HepG2 (cell line): Measurements from ENCODE around the gene AVPR2. TPM values are rescaled to one million over a fixed set of nuclear protein-coding genes. Genes with fewer than 3 reads are reported as not detected.

Experiments used
- ATAC-seq: fragments of 200-7000 bp; cut with Tn5 transposase; 3 replicates; pipeline ENCODE4 v1.9.1; 2020; ENCODE audit warnings: mild to moderate bottlenecking, moderate library complexity
- BruUV-seq: library from RNA; stranded (reverse); fragments of 400-500 nt; replicated peaks from 2 replicates; lab custom pipeline; 2021; lab: Mats Ljungman, UMichigan
- CTCF ChIA-PET: fragments of 300-600 bp; formaldehyde crosslinking; extraction: SDS; loops from one replicate; lab custom pipeline; 2021; ENCODE audit warnings: low total read pairs, inconsistent platforms, low intra/inter-chr PET ratio; lab: Yijun Ruan, JAX
- POLR2A ChIA-PET: fragments of 350-600 bp; sonication (Branson Sonifier 250); formaldehyde crosslinking; loops from one replicate; lab custom pipeline; 2020; ENCODE audit warnings: antibody characterized with exemption, inconsistent platforms; lab: Yijun Ruan, JAX
- DNase-seq: peaks from one replicate; pipeline ENCODE4 v3.0.0-alpha.2; 2015; ENCODE audit warnings: low spot score
- FAIRE-seq: peaks from 3 replicates; lab custom pipeline; 2011; peaks lifted over from hg19 to GRCh38; lab: Jason Lieb, UNC
- H2AFZ ChIP-seq: one replicate; pipeline ENCODE4 v1.6.1; 2011; ENCODE audit warnings: low read length, inconsistent platforms
- H3K27ac ChIP-seq: fragments of 300-600 bp; 3 replicates; pipeline ENCODE4 v1.8.0; 2011; ENCODE audit warnings: mixed run types, mild to moderate bottlenecking, mixed read lengths, low read length, inconsistent platforms; ENCODE audit not compliant: insufficient read depth; ENCODE audit errors: extremely low read length
- H3K27me3 ChIP-seq, 2 experiments: fragments of 200-600 bp in 1 of 2; 2 replicates in 1 of 2; 3 replicates in 1 of 2; pipeline versions ENCODE4 v1.6.0 to v1.8.0; 2011; ENCODE audit warnings: low read length in 2 of 2, mild to moderate bottlenecking in 2 of 2, moderate library complexity in 2 of 2, inconsistent platforms in 1 of 2; ENCODE audit not compliant: insufficient read depth in 2 of 2, control insufficient read depth in 1 of 2
- H3K36me3 ChIP-seq, 2 experiments: fragments of 200-600 bp in 1 of 2; replicated peaks in 1 of 2; 2 replicates in 1 of 2; 3 replicates in 1 of 2; pipeline versions ENCODE4 v1.5.1 to v1.8.0; 2011; ENCODE audit warnings: low read length in 2 of 2, inconsistent platforms in 1 of 2; ENCODE audit not compliant: insufficient read depth in 2 of 2, control insufficient read depth in 1 of 2
- H3K4me1 ChIP-seq: 2 replicates; pipeline ENCODE4 v1.5.1; 2012; ENCODE audit warnings: low read length, inconsistent platforms; ENCODE audit not compliant: insufficient read depth
- H3K4me2 ChIP-seq: 2 replicates; pipeline ENCODE4 v1.6.0; 2011; ENCODE audit warnings: low read depth, low read length, inconsistent platforms
- H3K4me3 ChIP-seq, 3 experiments: fragments of 200-600 bp in 1 of 3; sonication (generic), shearing (Covaris generic) in 1 of 3; replicated peaks in 1 of 3; 2 replicates each; pipeline ENCODE4 v1.5.1; 2011 to 2016; ENCODE audit warnings: low read length in 3 of 3, inconsistent platforms in 2 of 3, low read depth in 2 of 3, mild to moderate bottlenecking in 2 of 3, control low read depth in 1 of 3, mixed read lengths in 1 of 3; ENCODE audit not compliant: insufficient read depth in 1 of 3
- H3K79me2 ChIP-seq: one replicate; pipeline ENCODE4 v1.6.1; 2011; ENCODE audit warnings: low read length, inconsistent platforms; ENCODE audit not compliant: insufficient read depth
- H3K9ac ChIP-seq: 2 replicates; pipeline ENCODE4 v1.6.0; 2011; ENCODE audit warnings: mild to moderate bottlenecking, low read depth, low read length, inconsistent platforms; ENCODE audit not compliant: insufficient read depth
- H3K9me3 ChIP-seq: 2 replicates; pipeline ENCODE4 v1.5.1; 2012; ENCODE audit warnings: mild to moderate bottlenecking, low read length
- H4K20me1 ChIP-seq: 2 replicates; pipeline ENCODE4 v1.6.0; 2011; ENCODE audit warnings: inconsistent platforms, mild to moderate bottlenecking, low read length, moderate library complexity; ENCODE audit not compliant: insufficient read depth
- GMEB2 ChIP-seq: IDR thresholded peaks from 2 replicates; pipeline ENCODE4 v1.6.1; 2016; ENCODE audit warnings: missing biosample characterization, missing genetic modification reagents, low read depth
- HMGXB3 ChIP-seq: sonication (generic); formaldehyde crosslinking; IDR thresholded peaks from 2 replicates; pipeline ENCODE4 v1.4.0; 2020; ENCODE audit warnings: missing genetic modification reagents, borderline replicate concordance
- IRF1 ChIP-seq: sonication (generic); formaldehyde crosslinking; IDR thresholded peaks from 2 replicates; pipeline ENCODE4 v1.4.0; 2020; ENCODE audit warnings: low read depth, mild to moderate bottlenecking, missing genetic modification reagents
- JDP2 ChIP-seq: sonication (generic); formaldehyde crosslinking; IDR thresholded peaks from 2 replicates; pipeline ENCODE4 v1.8.1; 2022; ENCODE audit warnings: missing genetic modification reagents, borderline replicate concordance
- NCOA1 ChIP-seq: sonication (generic); formaldehyde crosslinking; IDR thresholded peaks from 2 replicates; pipeline ENCODE4 v1.9.0; 2021; ENCODE audit warnings: missing genetic modification reagents
- NR3C1 ChIP-seq: sonication (generic); formaldehyde crosslinking; IDR thresholded peaks from 2 replicates; pipeline ENCODE4 v1.4.0; 2020; ENCODE audit warnings: missing genetic modification reagents
- SRF ChIP-seq: IDR thresholded peaks from 2 replicates; pipeline ENCODE4 v1.6.1; 2011; ENCODE audit warnings: mild to moderate bottlenecking, low read depth, low read length, moderate library complexity
- UBTF ChIP-seq: sonication (generic); formaldehyde crosslinking; IDR thresholded peaks from 2 replicates; pipeline ENCODE4 v1.4.0; 2020; ENCODE audit warnings: mild to moderate bottlenecking, missing genetic modification reagents
- XRCC5 ChIP-seq: fragments of 200-400 bp; formaldehyde crosslinking; optimal IDR thresholded peaks from 2 replicates; pipeline ENCODE3; 2017; ENCODE audit warnings: mild to moderate bottlenecking, low read length
- ZBTB8A ChIP-seq: sonication (generic); formaldehyde crosslinking; IDR thresholded peaks from 2 replicates; pipeline ENCODE4 v1.4.0; 2020; ENCODE audit warnings: mild to moderate bottlenecking, low read depth, missing genetic modification reagents, borderline replicate concordance
- ZFP1 ChIP-seq: IDR thresholded peaks from 2 replicates; pipeline ENCODE4 v1.6.1; 2016
- ZNF432 ChIP-seq: sonication (generic); formaldehyde crosslinking; IDR thresholded peaks from 2 replicates; pipeline ENCODE4 v1.5.0; 2020; ENCODE audit warnings: missing genetic modification reagents, mild to moderate bottlenecking, borderline replicate concordance
- ZNF44 ChIP-seq: sonication (generic); formaldehyde crosslinking; IDR thresholded peaks from 2 replicates; pipeline ENCODE4 v1.5.1; 2020; ENCODE audit warnings: mild to moderate bottlenecking, missing genetic modification reagents
- ZNF496 ChIP-seq: sonication (generic); formaldehyde crosslinking; IDR thresholded peaks from 2 replicates; pipeline ENCODE4 v1.8.1; 2023; ENCODE audit warnings: mild to moderate bottlenecking, moderate library complexity, missing genetic modification reagents; ENCODE audit not compliant: insufficient replicate concordance
- ZNF670 ChIP-seq: sonication (generic); formaldehyde crosslinking; IDR thresholded peaks from 2 replicates; pipeline ENCODE4 v1.8.0; 2022; ENCODE audit warnings: mild to moderate bottlenecking, missing genetic modification reagents, borderline replicate concordance
- WGBS: methylation state at CpG from one replicate; pipeline ENCODE4 v1.1.6; 2017; ENCODE audit warnings: low lambda C conversion rate; 5-methylcytosine and 5-hydroxymethylcytosine counted together
- in situ Hi-C: cut with HindIII; loops from 2 replicates; pipeline ENCODE4 v1.10.0; 2017; ENCODE audit warnings: low pct_unique_long_range_greater_than_20kb; ENCODE audit not compliant: extremely low pct_ligation_motif_present
- intact Hi-C: fragments of 100-400 bp; cut with micrococcal nuclease; formaldehyde crosslinking; loops from one replicate; pipeline ENCODE4 v1.10.0; 2022; ENCODE audit not compliant: unreplicated experiment
- polyA plus RNA-seq, 8 experiments: library from polyadenylated mRNA; depleted of rRNA in 3 of 8; stranded (reverse) in 7 of 8; unstranded in 1 of 8; fragments of >200 nt; fragmentation: Illumina TruSeq in 4 of 8; extraction: Trizol in 4 of 8; gene quantifications; 2 replicates each; pipeline versions ENCODE4 v1.2.1 to v1.2.3, GENCODE V29; 2011 to 2016; ENCODE audit warnings: low read depth in 4 of 8, missing spikeins in 1 of 8, mixed read lengths in 1 of 8; ENCODE audit not compliant: insufficient read depth in 1 of 8
- total RNA-seq, 5 experiments: library from RNA; depleted of rRNA; stranded (reverse); fragments of >200 nt; fragmentation: Illumina TruSeq; extraction: Trizol; gene quantifications; 2 replicates each; pipeline ENCODE4 v1.2.3, GENCODE V29; 2016; ENCODE audit warnings: low read depth in 1 of 5

AVPR2 gene
- total and polyA plus RNA-seq, 2 of the 13 experiments (the other 11 are each of a cell fraction or from before 2014, with no cell fraction given): not detected

- TF ChIP-seq HMGXB3 (CRISPR knock-in tag) (no peak), NCOA1 (CRISPR knock-in tag) (no peak), JDP2 (no peak), ZFP1 (no peak), GMEB2 (CRISPR knock-in tag) (no peak), XRCC5 (no peak)
Observed at GRCh38 chrX:153913211-153913610, 8.7 kb downstream of the AVPR2 start (continued).

- intact Hi-C loops: no loop called here
- no peak for TF ChIP-seq ZNF670 (CRISPR knock-in tag)
- TF ChIP-seq ZBTB8A: no peak
- no peak for TF ChIP-seq IRF1 (CRISPR knock-in tag)
- no peak for TF ChIP-seq ZNF496 (CRISPR knock-in tag)
- no peak for TF ChIP-seq ZNF432 (CRISPR knock-in tag)
- no peak for TF ChIP-seq NR3C1 (CRISPR knock-in tag)
- no peak for TF ChIP-seq UBTF (CRISPR knock-in tag)
- no peak for TF ChIP-seq SRF
- no peak for TF ChIP-seq ZNF44 (CRISPR knock-in tag)
Observed at GRCh38 chrX:153913701-153914100, 9.2 kb downstream of the AVPR2 start.

More at GRCh38 chrX:153913701-153914100, 9.2 kb downstream of the AVPR2 start:
- no peak overlapping the region for H3K4me3 ChIP-seq
- no peak for DNase-seq
- WGBS: 57% methylated on average over 4 of the region's 17 CpGs
- ChIA-PET POLR2A (no interaction called here), CTCF (no interaction called here)
- H3K79me2 ChIP-seq: no peaks in the 10 kb centered on the region
- H3K9ac ChIP-seq: no peak overlapping the region
- H4K20me1 ChIP-seq: no peaks in the 10 kb centered on the region
- no peak overlapping the region for H2AFZ ChIP-seq
- H3K4me2 ChIP-seq: no peak overlapping the region
- BruUV-seq: no TSS peak
- FAIRE-seq: no peak
- no peaks in the 10 kb centered on the region for H3K9me3 ChIP-seq
- H3K27ac ChIP-seq: no peak overlapping the region
- no peaks in the 10 kb centered on the region; a peak in 2 of 5 replicates for H3K27me3 ChIP-seq
- in situ Hi-C loops: no loop called here
- peaks cover 5% of the 10 kb centered on the region for H3K4me1 ChIP-seq
- no peaks in the 10 kb centered on the region for H3K36me3 ChIP-seq
- ATAC-seq: no peak
